OCI-LY1 (cell line): Measurements from ENCODE around the gene IFIT1B.

Source experiments
- H2AFZ ChIP-seq: fragments of 200-600 bp; sonication (generic), shearing (Covaris generic); 2 replicates; pipeline ENCODE4 v1.6.0; 2014; ENCODE audit warnings: antibody characterized with exemption, mild to moderate bottlenecking, low read length
- H3F3A ChIP-seq: fragments of 200-600 bp; sonication (generic), shearing (Covaris generic); 2 replicates; pipeline ENCODE4 v1.6.0; 2014; ENCODE audit warnings: mild to moderate bottlenecking, antibody characterized with exemption, low read length, moderate library complexity; ENCODE audit not compliant: insufficient read depth
- H3K27ac ChIP-seq: fragments of 200-600 bp; sonication (generic); 2 replicates; pipeline ENCODE4 v1.5.1; 2014; ENCODE audit warnings: low read length, mixed run types, mild to moderate bottlenecking, low read depth; ENCODE audit not compliant: poor library complexity, severe bottlenecking
- H3K27me3 ChIP-seq: fragments of 200-600 bp; sonication (generic); 2 replicates; pipeline ENCODE4 v1.6.0; 2014; ENCODE audit warnings: antibody characterized with exemption, mild to moderate bottlenecking, low read length, moderate library complexity; ENCODE audit not compliant: insufficient read depth
- H3K36me3 ChIP-seq: fragments of 200-600 bp; sonication (generic); 2 replicates; pipeline ENCODE4 v1.6.1; 2014; ENCODE audit warnings: mild to moderate bottlenecking, antibody characterized with exemption, low read length, moderate library complexity, mixed read lengths; ENCODE audit not compliant: insufficient read depth
- H3K4me1 ChIP-seq: fragments of 200-600 bp; sonication (generic); 2 replicates; pipeline ENCODE4 v1.5.1; 2014; ENCODE audit warnings: mild to moderate bottlenecking, low read length, moderate library complexity; ENCODE audit not compliant: insufficient read depth, severe bottlenecking
- H3K4me2 ChIP-seq: fragments of 200-600 bp; sonication (generic), shearing (Covaris generic); 2 replicates; pipeline ENCODE4 v1.6.1; 2014; ENCODE audit warnings: low read length
- H3K4me3 ChIP-seq: fragments of 200-600 bp; sonication (generic); 2 replicates; pipeline ENCODE4 v1.5.1; 2014; ENCODE audit warnings: low read length, low read depth, mild to moderate bottlenecking, mixed read lengths; ENCODE audit not compliant: poor library complexity, severe bottlenecking
- H3K79me2 ChIP-seq: fragments of 200-600 bp; shearing (Covaris generic); 2 replicates; pipeline ENCODE4 v1.6.1; 2016; ENCODE audit warnings: mixed run types, low read length, mixed read lengths; ENCODE audit not compliant: insufficient read depth
- H3K9ac ChIP-seq: fragments of 200-600 bp; sonication (generic), shearing (Covaris generic); 2 replicates; pipeline ENCODE4 v1.6.1; 2014; ENCODE audit warnings: mild to moderate bottlenecking, low read length, mixed read lengths
- H3K9me2 ChIP-seq: fragments of 200-600 bp; sonication (generic), shearing (Covaris generic); 2 replicates; pipeline ENCODE4 v1.6.1; 2014; ENCODE audit warnings: low read depth, mild to moderate bottlenecking, low read length, mixed read lengths
- H3K9me3 ChIP-seq: fragments of 200-600 bp; shearing (Covaris generic); 2 replicates; pipeline ENCODE4 v1.6.1; 2014; ENCODE audit warnings: low read length, mixed read lengths
- H4K20me1 ChIP-seq: fragments of 200-600 bp; sonication (generic), shearing (Covaris generic); 2 replicates; pipeline ENCODE4 v1.6.0; 2016; ENCODE audit warnings: mild to moderate bottlenecking, low read length; ENCODE audit not compliant: insufficient read depth
- EZH2 ChIP-seq: fragments of 200-600 bp; sonication (generic), shearing (Covaris generic); IDR thresholded peaks from 2 replicates; pipeline ENCODE4 v1.8.0; 2017; ENCODE audit warnings: borderline replicate concordance, mixed run types, mild to moderate bottlenecking, antibody characterized with exemption, low read length, moderate library complexity, mixed read lengths
- TF ChIP-seq, protein P1 (sequence below): fragments of 200-600 bp; sonication (generic), shearing (Covaris generic); IDR thresholded peaks from 2 replicates; pipeline ENCODE4 v1.5.1; 2017; ENCODE audit warnings: mild to moderate bottlenecking, antibody characterized with exemption, low read length, moderate library complexity, mixed read lengths

The IFIT1B gene

DNA sequence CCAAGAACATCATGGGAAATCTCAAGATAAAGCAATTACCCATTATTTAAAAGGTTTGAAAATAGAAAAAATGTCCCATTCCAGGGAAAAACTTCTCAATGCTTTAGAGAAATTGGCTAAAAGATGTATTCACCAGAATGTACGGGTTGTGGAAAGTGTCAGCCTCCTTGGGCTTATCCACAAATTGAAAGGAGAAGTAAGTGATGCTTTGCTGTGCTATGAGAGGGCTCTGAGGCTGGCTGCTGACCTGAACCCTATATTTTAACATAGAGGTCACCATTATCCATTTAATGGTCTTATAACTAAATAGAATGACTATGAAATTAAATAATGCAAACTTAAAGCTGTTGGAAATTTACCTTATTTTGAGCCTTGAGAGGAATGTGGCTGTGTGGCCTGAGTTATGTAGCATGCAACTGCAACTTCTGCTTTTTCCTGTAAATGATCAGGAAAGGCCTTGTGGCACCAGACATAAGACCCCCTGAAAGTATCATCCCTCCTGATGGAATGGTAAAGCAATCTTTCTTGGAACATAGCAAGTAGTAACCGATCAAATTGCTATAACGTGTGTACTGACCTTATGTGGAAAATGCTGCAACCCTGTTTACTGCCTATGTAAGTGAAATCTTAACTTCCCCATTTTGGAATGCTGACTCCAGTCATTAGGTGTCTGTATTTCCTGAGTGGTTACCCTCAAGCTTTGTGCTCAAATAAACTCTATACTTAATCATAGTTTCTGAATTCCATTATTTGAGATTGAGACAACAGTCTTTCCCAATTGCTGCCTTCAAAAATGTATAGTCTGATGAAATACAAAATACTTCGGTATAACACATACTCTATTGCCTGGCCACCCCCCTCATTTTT, 6.9 kb downstream of the IFIT1B start:
- H2AFZ ChIP-seq: no peak overlapping the region
- H3K4me1 ChIP-seq: no peaks in the 10 kb centered on the region
- no peak overlapping the region for H3K4me3 ChIP-seq
- TF ChIP-seq, protein P1, sequence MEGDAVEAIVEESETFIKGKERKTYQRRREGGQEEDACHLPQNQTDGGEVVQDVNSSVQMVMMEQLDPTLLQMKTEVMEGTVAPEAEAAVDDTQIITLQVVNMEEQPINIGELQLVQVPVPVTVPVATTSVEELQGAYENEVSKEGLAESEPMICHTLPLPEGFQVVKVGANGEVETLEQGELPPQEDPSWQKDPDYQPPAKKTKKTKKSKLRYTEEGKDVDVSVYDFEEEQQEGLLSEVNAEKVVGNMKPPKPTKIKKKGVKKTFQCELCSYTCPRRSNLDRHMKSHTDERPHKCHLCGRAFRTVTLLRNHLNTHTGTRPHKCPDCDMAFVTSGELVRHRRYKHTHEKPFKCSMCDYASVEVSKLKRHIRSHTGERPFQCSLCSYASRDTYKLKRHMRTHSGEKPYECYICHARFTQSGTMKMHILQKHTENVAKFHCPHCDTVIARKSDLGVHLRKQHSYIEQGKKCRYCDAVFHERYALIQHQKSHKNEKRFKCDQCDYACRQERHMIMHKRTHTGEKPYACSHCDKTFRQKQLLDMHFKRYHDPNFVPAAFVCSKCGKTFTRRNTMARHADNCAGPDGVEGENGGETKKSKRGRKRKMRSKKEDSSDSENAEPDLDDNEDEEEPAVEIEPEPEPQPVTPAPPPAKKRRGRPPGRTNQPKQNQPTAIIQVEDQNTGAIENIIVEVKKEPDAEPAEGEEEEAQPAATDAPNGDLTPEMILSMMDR: no peak
- no peak for TF ChIP-seq EZH2
- H3K9me2 ChIP-seq: no peaks in the 10 kb centered on the region
- no peaks in the 10 kb centered on the region for H3K36me3 ChIP-seq
- H3K9me3 ChIP-seq: no peaks in the 10 kb centered on the region
- H3K27ac ChIP-seq: no peak overlapping the region
- H3F3A ChIP-seq: no peaks in the 10 kb centered on the region
- no peaks in the 10 kb centered on the region for H3K27me3 ChIP-seq
- no peak overlapping the region for H3K9ac ChIP-seq
- no peak overlapping the region for H3K4me2 ChIP-seq
- H3K79me2 ChIP-seq: no peaks in the 10 kb centered on the region
- no peaks in the 10 kb centered on the region for H4K20me1 ChIP-seq

DNA sequence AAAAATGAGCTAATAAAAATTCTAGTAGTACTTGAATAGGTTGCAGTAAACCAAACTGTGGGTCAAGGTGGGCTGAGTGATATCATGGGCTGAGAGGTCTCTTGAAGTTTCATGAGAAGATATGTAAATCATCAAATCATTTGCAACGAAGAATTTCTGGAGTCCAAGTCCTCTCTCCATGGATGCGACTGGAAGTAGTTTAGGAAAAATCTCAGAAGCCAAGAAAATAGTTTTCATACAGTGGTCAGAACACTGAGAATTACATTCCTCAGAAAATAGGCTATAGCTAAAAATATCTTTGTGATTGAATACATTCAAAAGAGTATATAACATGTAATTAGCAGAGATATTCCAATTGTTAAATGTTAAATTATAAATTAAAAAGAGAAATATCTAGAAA, 10.9 kb downstream of the IFIT1B start:
- H3K4me3 ChIP-seq: no peak overlapping the region
- H3K9me3 ChIP-seq: no peaks in the 10 kb centered on the region
- H2AFZ ChIP-seq: no peak overlapping the region
- no peaks in the 10 kb centered on the region for H3K79me2 ChIP-seq
- no peaks in the 10 kb centered on the region for H3K9me2 ChIP-seq
- H3K27me3 ChIP-seq: no peaks in the 10 kb centered on the region
- H3K4me1 ChIP-seq: no peaks in the 10 kb centered on the region
- no peaks in the 10 kb centered on the region for H3K36me3 ChIP-seq
- no peaks in the 10 kb centered on the region for H4K20me1 ChIP-seq
- no peak overlapping the region for H3K27ac ChIP-seq
- no peaks in the 10 kb centered on the region for H3F3A ChIP-seq
- H3K9ac ChIP-seq: no peak overlapping the region
- TF ChIP-seq, protein P1: no peak
- no peak for TF ChIP-seq EZH2
- no peak overlapping the region for H3K4me2 ChIP-seq

DNA sequence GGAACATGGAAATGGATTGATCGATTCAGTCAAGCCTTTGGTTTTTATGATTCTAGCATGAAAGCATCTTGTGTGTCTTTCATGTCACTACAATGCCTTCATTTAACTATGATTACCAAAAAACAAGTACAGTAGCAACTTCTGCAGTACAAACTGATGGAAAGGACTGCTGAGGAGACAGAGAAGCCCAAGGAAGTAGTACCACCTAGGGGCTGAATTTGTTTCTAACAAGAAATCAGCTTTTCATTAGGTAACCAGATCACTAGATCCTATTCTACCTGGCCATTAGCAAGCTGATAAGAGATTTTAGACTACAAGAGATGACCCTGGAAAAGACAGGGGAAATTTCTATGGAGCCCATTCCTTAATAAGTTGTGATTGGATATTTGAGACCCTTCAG, 11.4 kb downstream of the IFIT1B start:
- H3K36me3 ChIP-seq: no peaks in the 10 kb centered on the region
- H3K9ac ChIP-seq: no peak overlapping the region
- H3K4me1 ChIP-seq: no peaks in the 10 kb centered on the region
- no peak overlapping the region for H3K4me2 ChIP-seq
- TF ChIP-seq, protein P1: no peak; the same call in 1 of the 2 replicates
- TF ChIP-seq EZH2: no peak
- no peaks in the 10 kb centered on the region for H3K9me2 ChIP-seq
- H3K79me2 ChIP-seq: no peaks in the 10 kb centered on the region
- no peak overlapping the region for H3K27ac ChIP-seq
- no peaks in the 10 kb centered on the region for H3K27me3 ChIP-seq
- no peaks in the 10 kb centered on the region for H3F3A ChIP-seq
- no peaks in the 10 kb centered on the region for H3K9me3 ChIP-seq
- H4K20me1 ChIP-seq: no peaks in the 10 kb centered on the region
- H3K4me3 ChIP-seq: no peak overlapping the region
- no peak overlapping the region for H2AFZ ChIP-seq
